PC-9 (cell line): ENCODE measurements around the gene CTNNB1. TPM values are rescaled to one million over a fixed set of nuclear protein-coding genes. Genes with fewer than 3 reads are reported as not detected.

Experiments used
- BruUV-seq: library from RNA; stranded (reverse); fragments of 400-500 nt; replicated peaks from 2 replicates; lab custom pipeline; 2021; lab: Mats Ljungman, UMichigan
- CTCF ChIA-PET: fragments of 300-600 bp; sonication (Branson Sonifier 250); formaldehyde crosslinking; loops from one replicate; lab custom pipeline; 2022; ENCODE audit warnings: antibody characterized with exemption; lab: Charles Lee
- POLR2A ChIA-PET: fragments of 300-600 bp; sonication (Branson Sonifier 250); formaldehyde crosslinking; loops from one replicate; lab custom pipeline; 2022; ENCODE audit warnings: antibody characterized with exemption; ENCODE audit not compliant: unreplicated experiment; lab: Charles Lee
- DNase-seq, 2 experiments: peaks; one replicate each; pipeline versions ENCODE4 v3.0.0 to v3.0.0-alpha.2; 2015 to 2022; ENCODE audit warnings: mixed read lengths in 1 of 2
- H2AFZ ChIP-seq: fragments of 200-600 bp; sonication (generic); 2 replicates; pipeline ENCODE4 v1.8.1; 2017; ENCODE audit warnings: antibody characterized with exemption
- H3F3A ChIP-seq: fragments of 200-600 bp; sonication (generic); 2 replicates; pipeline ENCODE4 v1.8.1; 2017; ENCODE audit warnings: antibody characterized with exemption, mild to moderate bottlenecking, low read depth; ENCODE audit not compliant: insufficient read depth
- H3K27ac ChIP-seq: fragments of 200-600 bp; sonication (generic); 2 replicates; pipeline ENCODE4 v1.6.1; 2016; ENCODE audit warnings: mixed run types
- H3K27me3 ChIP-seq: fragments of 200-600 bp; sonication (generic); 2 replicates; pipeline ENCODE4 v1.6.1; 2016; ENCODE audit warnings: low read depth, mixed run types; ENCODE audit not compliant: insufficient read depth
- H3K36me3 ChIP-seq: fragments of 200-600 bp; sonication (generic); 2 replicates; pipeline ENCODE4 v1.6.1; 2016; ENCODE audit warnings: low read depth, mixed run types
- H3K4me1 ChIP-seq: fragments of 200-600 bp; sonication (generic); replicated peaks from 2 replicates; pipeline ENCODE4 v1.6.1; 2016; ENCODE audit warnings: mixed run types; ENCODE audit not compliant: insufficient read depth
- H3K4me2 ChIP-seq: fragments of 200-600 bp; sonication (generic); 2 replicates; pipeline ENCODE4 v1.6.1; 2017; ENCODE audit warnings: mixed run types
- H3K4me3 ChIP-seq: fragments of 200-600 bp; sonication (generic); 2 replicates; pipeline ENCODE4 v1.6.1; 2016; ENCODE audit warnings: mixed run types
- H3K79me2 ChIP-seq: fragments of 200-600 bp; sonication (generic); 2 replicates; pipeline ENCODE4 v1.6.1; 2017; ENCODE audit warnings: low read depth, mixed run types
- H3K9me2 ChIP-seq: fragments of 200-600 bp; sonication (generic); 2 replicates; pipeline ENCODE4 v1.8.1; 2017; ENCODE audit warnings: mild to moderate bottlenecking; ENCODE audit not compliant: insufficient read depth
- H3K9me3 ChIP-seq: fragments of 200-600 bp; sonication (generic); 2 replicates; pipeline ENCODE4 v1.8.1; 2016; ENCODE audit warnings: low read depth; ENCODE audit not compliant: insufficient read depth
- H4K20me1 ChIP-seq: fragments of 200-600 bp; sonication (generic); 2 replicates; pipeline ENCODE4 v1.8.1; 2017; ENCODE audit not compliant: insufficient read depth
- CTCF ChIP-seq: fragments of 200-600 bp; sonication (generic); conservative IDR thresholded peaks from 2 replicates; pipeline ENCODE4 v1.6.1; 2017; ENCODE audit warnings: mixed run types, antibody characterized with exemption, mild to moderate bottlenecking, moderate library complexity
- EZH2 ChIP-seq: fragments of 200-600 bp; sonication (generic); IDR thresholded peaks from 2 replicates; pipeline ENCODE4 v1.8.0; 2017; ENCODE audit warnings: antibody characterized with exemption, low read depth
- intact Hi-C: fragments of 100-400 bp; cut with micrococcal nuclease; formaldehyde crosslinking; loops from one replicate; pipeline ENCODE4 v1.10.0; 2022; ENCODE audit not compliant: unreplicated experiment
- total RNA-seq: library from RNA; stranded (reverse); gene quantifications from 2 replicates; pipeline ENCODE4 v1.2.3, GENCODE V29; 2021

Gene CTNNB1
- total RNA-seq, 1 experiment from 2014 or later = 251 TPM

GRCh38 chr3:41196499-41197410, 2.5 kb upstream of the CTNNB1 start:
- no peaks in the 10 kb centered on the region for H3F3A ChIP-seq
- H3K79me2 ChIP-seq = peaks cover 22% of the 10 kb centered on the region
- no peak overlapping the region for H3K4me3 ChIP-seq
- intact Hi-C loops = loop anchor here (5.0 kb wide), 3 partner anchors 79 to 739 kb away; partner anchors contain the start of gene RPL14
- peaks cover 6% of the 10 kb centered on the region for H3K4me1 ChIP-seq
- no peaks in the 10 kb centered on the region for H3K36me3 ChIP-seq
- no peaks in the 10 kb centered on the region for H3K9me3 ChIP-seq
- BruUV-seq = no TSS peak
- DNase-seq = no peak
- H3K4me2 ChIP-seq = no peak overlapping the region
- CTCF ChIA-PET = no interaction called here
- no peak for TF ChIP-seq EZH2
- no peak for TF ChIP-seq CTCF
- H3K27ac ChIP-seq = no peak overlapping the region
- POLR2A ChIA-PET = interaction anchor here (0.6 kb wide), 1 partner anchor 225 kb away, joined by 10 read pairs; no protein-coding TSS in a partner anchor
- no peaks in the 10 kb centered on the region for H3K27me3 ChIP-seq
- no peaks in the 10 kb centered on the region for H3K9me2 ChIP-seq
- peaks cover 17% of the 10 kb centered on the region for H4K20me1 ChIP-seq
- H2AFZ ChIP-seq = no peak overlapping the region

- no peaks in the 10 kb centered on the region for H3K36me3 ChIP-seq
- no peaks in the 10 kb centered on the region for H3K9me2 ChIP-seq
- TSS peak; percentile 78 for BruUV-seq
- peak overlapping the region; percentile 94 for H2AFZ ChIP-seq
- no peak for DNase-seq
- intact Hi-C loops = loop anchor here (2.0 to 5.0 kb wide), 5 partner anchors 81 to 741 kb away; partner anchors contain the start of gene RPL14
- ChIA-PET POLR2A (no interaction called here), CTCF (no interaction called here)
- H3K27me3 ChIP-seq = no peaks in the 10 kb centered on the region
- H3K79me2 ChIP-seq = peaks cover 35% of the 10 kb centered on the region
- TF ChIP-seq EZH2 (no peak), CTCF (no peak)
- H3K4me2 ChIP-seq = peak overlapping the region; percentile 71
- H3K9me3 ChIP-seq = no peaks in the 10 kb centered on the region
- peaks cover 19% of the 10 kb centered on the region for H3K4me1 ChIP-seq
- no peak overlapping the region for H3K27ac ChIP-seq
- peak overlapping the region; percentile 95; the same call in 1 of the 2 replicates for H3K4me3 ChIP-seq
- peaks cover 30% of the 10 kb centered on the region for H4K20me1 ChIP-seq
- H3F3A ChIP-seq = no peaks in the 10 kb centered on the region
Measured at GRCh38 chr3:41198046-41198445, 1.3 kb upstream of the CTNNB1 start.

GRCh38 chr3:41198526-41198925, 779 bp upstream of the CTNNB1 start:
- Histone ChIP-seq H3F3A (no peaks in the 10 kb centered on the region), H3K9me2 (no peaks in the 10 kb centered on the region), H3K4me2 (peak overlapping the region; percentile 71), H3K4me3 (peak overlapping the region; percentile 95), H3K36me3 (peaks cover 1% of the 10 kb centered on the region; the same call in 1 of the 2 replicates), H2AFZ (peak overlapping the region; percentile 94), H3K4me1 (peaks cover 24% of the 10 kb centered on the region), H4K20me1 (peaks cover 35% of the 10 kb centered on the region), H3K79me2 (peaks cover 40% of the 10 kb centered on the region), H3K9me3 (no peaks in the 10 kb centered on the region), H3K27me3 (no peaks in the 10 kb centered on the region), H3K27ac (peak overlapping the region; percentile 89)
- intact Hi-C loops = loop anchor here (2.0 to 5.0 kb wide), 5 partner anchors 81 to 741 kb away; partner anchors contain the start of gene RPL14
- TF ChIP-seq EZH2 (no peak), CTCF (no peak)
- no peak for DNase-seq
- CTCF ChIA-PET = interaction anchor here (0.6 kb wide), 1 partner anchor 710 kb away, joined by 7 read pairs; no protein-coding TSS in a partner anchor
- POLR2A ChIA-PET = interaction anchor here (1.2 kb wide), 1 partner anchor 483 kb away, joined by 4 read pairs; no protein-coding TSS in a partner anchor
- BruUV-seq = no TSS peak
